GM12878 (cell line): Measurements from ENCODE around the gene SPATA25.

Source experiments
- BHLHE40 ChIP-seq, 2 experiments: fragments of 450-650 bp in 1 of 2; IDR thresholded peaks; 2 replicates each; pipeline ENCODE4 v1.6.1; 2011 to 2017; ENCODE audit warnings: low read depth in 2 of 2, borderline replicate concordance in 1 of 2, improper control_type of control experiment in 1 of 2, low read length in 1 of 2, mild to moderate bottlenecking in 1 of 2
- CTCF ChIP-seq, 3 experiments: IDR thresholded peaks in 2 of 3; conservative IDR thresholded peaks in 1 of 3; 2 replicates each; pipeline ENCODE4 v1.5.1; 2011; ENCODE audit warnings: low read depth in 3 of 3, low read length in 3 of 3, mild to moderate bottlenecking in 3 of 3, control low read depth in 2 of 3, moderate library complexity in 2 of 3, inconsistent platforms in 1 of 3, mixed read lengths in 1 of 3; ENCODE audit not compliant: control insufficient read depth in 2 of 3, insufficient read depth in 1 of 3; ENCODE audit errors: extremely low read depth in 1 of 3
- E4F1 ChIP-seq: fragments of 450-650 bp; IDR thresholded peaks from 2 replicates; pipeline ENCODE4 v1.6.1; 2018; ENCODE audit warnings: borderline replicate concordance, mild to moderate bottlenecking; ENCODE audit not compliant: partially characterized antibody
- ELK1 ChIP-seq: IDR thresholded peaks from 2 replicates; pipeline ENCODE4 v1.6.1; 2012; ENCODE audit warnings: low read depth, low read length, improper control_type of control experiment
- EZH2 ChIP-seq: IDR thresholded peaks from 2 replicates; pipeline ENCODE4 v1.6.1; 2012; ENCODE audit warnings: low read depth, mild to moderate bottlenecking, control low read depth, inconsistent platforms, low read length, borderline replicate concordance; ENCODE audit not compliant: control insufficient read depth
- GABPA ChIP-seq: IDR thresholded peaks from 2 replicates; pipeline ENCODE4 v1.6.1; 2014; ENCODE audit warnings: antibody characterized with exemption, low read depth, mild to moderate bottlenecking, inconsistent platforms
- JUND ChIP-seq: IDR thresholded peaks from 2 replicates; pipeline ENCODE4 v1.6.1; 2012; ENCODE audit warnings: low read depth, mild to moderate bottlenecking, low read length, improper control_type of control experiment, moderate library complexity
- MAX ChIP-seq: IDR thresholded peaks from 2 replicates; pipeline ENCODE4 v1.6.1; 2012; ENCODE audit warnings: low read depth, low read length, improper control_type of control experiment
- NRF1 ChIP-seq: conservative IDR thresholded peaks from 2 replicates; pipeline ENCODE4 v1.6.1; 2011; ENCODE audit warnings: mild to moderate bottlenecking, low read depth, low read length, improper control_type of control experiment
- POLR2AphosphoS2 ChIP-seq: IDR thresholded peaks from 2 replicates; pipeline ENCODE4 v1.6.1; 2011; ENCODE audit warnings: low read depth, mild to moderate bottlenecking, low read length, improper control_type of control experiment, moderate library complexity
- SMC3 ChIP-seq: IDR thresholded peaks from 2 replicates; pipeline ENCODE4 v1.6.1; 2011; ENCODE audit warnings: low read length, improper control_type of control experiment, borderline replicate concordance
- ZNF274 ChIP-seq: IDR thresholded peaks from one replicate; pipeline ENCODE4 v1.8.0; 2011; ENCODE audit not compliant: insufficient read length, insufficient read depth

- TF ChIP-seq CTCF (IDR thresholded peaks at IDR 0.05 in 2 of 3, conservative IDR thresholded peaks at IDR 0.05 in 1 of 3; ENCODE audit: control insufficient read depth in 2 of 3, extremely low read depth in 1 of 3, insufficient read depth in 1 of 3, low read depth in 3 of 3, low read length in 3 of 3) (no peak), JUND (no peak), ZNF274 (no peak), GABPA (no peak), ELK1 (no peak), E4F1 (no peak), EZH2 (no peak), NRF1 (no peak), SMC3 (no peak), POLR2AphosphoS2 (no peak), MAX (no peak), BHLHE40 (IDR thresholded peaks at IDR 0.05; ENCODE audit: borderline replicate concordance in 1 of 2, low read depth in 2 of 2, low read length in 1 of 2) (no peak)
Observed at GRCh38 chr20:45836841-45837240, 50.6 kb downstream of the SPATA25 start.
